PFSK-1 (cell line): Measurements from ENCODE around the gene YIF1B.

Source experiments
- FOXP2 ChIP-seq: optimal IDR thresholded peaks from 2 replicates; pipeline ENCODE3; 2011; ENCODE audit warnings: borderline replicate concordance, control low read depth, inconsistent platforms; ENCODE audit not compliant: insufficient read depth; ENCODE audit errors: extremely low read length, extremely low read depth
- POLR2AphosphoS5 ChIP-seq: IDR thresholded peaks from 2 replicates; pipeline ENCODE4 v1.6.1; 2012; ENCODE audit warnings: low read depth, mild to moderate bottlenecking, control low read depth, low read length, moderate library complexity
- REST ChIP-seq, 2 experiments: IDR thresholded peaks; 2 replicates each; pipeline versions ENCODE4 v1.6.1 to v1.8.0; 2011 to 2012; ENCODE audit warnings: low read depth in 2 of 2, low read length in 2 of 2, control low read depth in 1 of 2, inconsistent platforms in 1 of 2, mild to moderate bottlenecking in 1 of 2, moderate library complexity in 1 of 2; ENCODE audit not compliant: insufficient read depth in 1 of 2
- SIN3A ChIP-seq: IDR thresholded peaks from 2 replicates; pipeline ENCODE4 v1.6.1; 2012; ENCODE audit warnings: mild to moderate bottlenecking, low read length, moderate library complexity, borderline replicate concordance; ENCODE audit not compliant: insufficient read depth
- TAF1 ChIP-seq: IDR thresholded peaks from 2 replicates; pipeline ENCODE4 v1.6.1; 2012; ENCODE audit warnings: low read length, control low read depth, borderline replicate concordance; ENCODE audit not compliant: insufficient read depth

The YIF1B gene

GRCh38 chr19:38359242-38360021 lies 43.7 kb upstream of the YIF1B start:
- TF ChIP-seq SIN3A = no peak
- no peak for TF ChIP-seq FOXP2
- TF ChIP-seq POLR2AphosphoS5 = no peak
- no peak for TF ChIP-seq REST (IDR thresholded peaks at IDR 0.05; ENCODE audit: insufficient read depth in 1 of 2, low read depth in 2 of 2, low read length in 2 of 2)
- TF ChIP-seq TAF1 = no peak

DNA sequence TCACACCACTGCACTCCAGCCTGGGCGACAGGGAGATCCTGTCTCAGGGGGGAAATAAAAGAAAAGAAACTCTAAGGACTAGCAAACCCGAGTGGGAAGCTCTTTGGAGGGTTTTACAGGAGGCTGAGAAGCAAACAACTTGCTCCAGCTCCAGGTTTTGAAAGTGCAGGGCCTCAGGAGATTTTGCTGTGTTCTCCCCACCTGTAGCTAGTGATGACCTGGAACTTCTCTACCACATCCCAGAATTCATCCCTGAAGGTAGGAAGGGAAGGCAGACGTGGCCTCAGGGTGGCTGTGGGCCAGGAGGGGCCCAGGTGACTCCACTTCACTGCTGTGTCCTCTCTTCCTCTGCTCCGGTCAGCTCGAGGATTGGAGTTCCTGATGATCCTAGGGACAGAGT lies 42.3 kb upstream of the YIF1B start:
- no peak for TF ChIP-seq REST (IDR thresholded peaks at IDR 0.05; ENCODE audit: insufficient read depth in 1 of 2, low read depth in 2 of 2, low read length in 2 of 2)
- TF ChIP-seq POLR2AphosphoS5 = no peak
- TF ChIP-seq SIN3A = no peak
- TF ChIP-seq TAF1 = no peak
- no peak for TF ChIP-seq FOXP2

DNA sequence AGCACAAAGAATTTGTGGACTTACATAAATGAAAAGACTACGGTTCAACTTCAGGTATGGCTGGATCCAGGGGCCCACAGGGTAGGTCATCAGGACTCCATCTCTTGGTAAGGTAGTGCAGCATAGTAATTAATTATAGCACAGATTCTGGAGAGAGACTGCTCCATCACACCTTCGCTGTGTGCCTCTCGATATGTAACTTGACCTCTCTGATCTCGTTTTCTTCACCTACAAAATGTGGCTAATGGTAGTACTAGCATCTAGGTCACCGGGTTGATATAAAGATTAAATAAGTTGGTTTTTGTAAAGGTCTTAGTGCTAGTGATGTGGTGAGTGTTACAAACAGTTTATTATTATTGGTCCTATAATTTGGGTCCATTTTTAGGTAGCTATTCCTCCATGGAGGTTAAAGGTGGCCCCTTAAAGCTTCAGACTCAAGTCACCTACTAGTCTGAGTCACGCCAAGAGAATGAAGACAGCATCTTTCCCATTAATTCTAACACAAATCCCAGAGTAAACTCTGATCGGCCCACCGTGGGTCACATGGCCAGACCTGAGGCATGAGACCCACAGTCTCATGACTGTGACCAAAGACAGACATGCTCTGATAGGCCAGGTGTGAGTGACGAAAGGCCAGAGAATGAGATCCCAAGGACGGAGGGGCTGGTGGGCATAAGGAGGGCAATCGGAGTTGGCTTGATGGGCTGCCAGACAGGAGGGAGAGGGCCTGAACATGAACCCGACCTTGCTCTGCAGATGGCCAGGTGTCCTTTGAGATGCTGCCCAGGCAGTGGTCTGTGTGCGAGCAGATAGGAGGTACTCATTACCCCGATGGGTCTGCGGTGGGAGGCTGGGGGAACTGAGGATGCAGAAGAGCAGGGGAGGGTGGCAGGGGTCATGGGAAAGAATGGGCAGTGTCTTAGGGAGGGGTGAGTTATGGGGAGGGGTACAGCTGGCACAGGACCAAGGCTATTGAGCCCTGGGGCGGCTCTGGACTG lies 40.3 kb upstream of the YIF1B start:
- TF ChIP-seq REST (IDR thresholded peaks at IDR 0.05; ENCODE audit: insufficient read depth in 1 of 2, low read depth in 2 of 2, low read length in 2 of 2) = no peak
- TF ChIP-seq SIN3A = no peak
- TF ChIP-seq FOXP2 = no peak
- no peak for TF ChIP-seq TAF1
- TF ChIP-seq POLR2AphosphoS5 = no peak

DNA sequence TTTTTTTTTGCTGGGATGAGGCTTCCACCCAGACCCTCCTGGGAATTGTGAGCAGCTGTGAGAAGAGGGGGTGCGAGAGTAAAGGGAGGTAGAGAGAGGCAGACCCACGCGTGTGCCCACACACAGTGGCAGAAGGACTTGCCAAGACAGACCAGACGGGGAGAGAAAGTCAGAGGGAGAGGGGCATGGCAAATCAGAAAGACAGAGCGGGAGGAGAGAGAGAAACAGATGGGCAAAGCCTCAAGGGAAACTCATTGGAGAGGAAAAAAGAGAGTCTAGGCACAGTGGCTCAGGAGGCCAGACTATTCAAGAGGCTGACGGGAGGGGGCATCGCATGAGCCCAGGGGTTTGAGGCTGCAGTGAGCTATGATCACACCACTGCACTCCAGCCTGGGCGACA lies 36.9 kb upstream of the YIF1B start:
- TF ChIP-seq FOXP2 (no peak), POLR2AphosphoS5 (no peak), TAF1 (no peak), SIN3A (no peak), REST (IDR thresholded peaks at IDR 0.05; ENCODE audit: insufficient read depth in 1 of 2, low read depth in 2 of 2, low read length in 2 of 2) (no peak)
